GM18873 (cell line): ENCODE results near the gene AJM1.

Experiments used
- ATAC-seq: cut with Tn5 transposase; IDR thresholded peaks from one replicate; pipeline ENCODE4 v1.9.1; 2021; ENCODE audit warnings: mild to moderate bottlenecking, moderate library complexity, moderate number of reproducible peaks; ENCODE audit not compliant: unreplicated experiment, low FRiP score

Gene AJM1

DNA sequence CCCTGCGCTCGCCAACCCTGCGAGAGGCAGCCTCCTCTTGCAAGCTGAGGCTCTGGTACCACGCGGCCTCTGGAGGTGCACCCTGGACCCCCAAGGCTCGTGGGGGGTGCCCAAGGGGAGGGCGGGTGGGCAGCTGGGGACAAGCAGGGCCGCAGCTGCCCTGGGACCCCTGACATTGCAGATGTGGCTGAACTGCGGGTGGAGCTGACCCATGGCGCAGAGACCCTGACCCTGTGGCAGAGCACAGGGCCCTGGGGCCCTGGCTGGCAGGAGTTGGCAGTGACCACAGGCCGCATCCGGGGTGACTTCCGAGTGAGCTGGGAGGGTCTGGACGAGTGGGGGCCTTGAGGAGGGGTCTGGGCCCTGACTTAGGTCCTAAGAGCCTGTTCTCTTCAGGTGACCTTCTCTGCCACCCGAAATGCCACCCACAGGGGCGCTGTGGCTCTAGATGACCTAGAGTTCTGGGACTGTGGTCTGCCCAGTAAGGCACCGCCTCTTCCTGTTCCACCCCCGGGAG is 11.4 kb downstream of the AJM1 start:
- ATAC-seq: no peak

DNA sequence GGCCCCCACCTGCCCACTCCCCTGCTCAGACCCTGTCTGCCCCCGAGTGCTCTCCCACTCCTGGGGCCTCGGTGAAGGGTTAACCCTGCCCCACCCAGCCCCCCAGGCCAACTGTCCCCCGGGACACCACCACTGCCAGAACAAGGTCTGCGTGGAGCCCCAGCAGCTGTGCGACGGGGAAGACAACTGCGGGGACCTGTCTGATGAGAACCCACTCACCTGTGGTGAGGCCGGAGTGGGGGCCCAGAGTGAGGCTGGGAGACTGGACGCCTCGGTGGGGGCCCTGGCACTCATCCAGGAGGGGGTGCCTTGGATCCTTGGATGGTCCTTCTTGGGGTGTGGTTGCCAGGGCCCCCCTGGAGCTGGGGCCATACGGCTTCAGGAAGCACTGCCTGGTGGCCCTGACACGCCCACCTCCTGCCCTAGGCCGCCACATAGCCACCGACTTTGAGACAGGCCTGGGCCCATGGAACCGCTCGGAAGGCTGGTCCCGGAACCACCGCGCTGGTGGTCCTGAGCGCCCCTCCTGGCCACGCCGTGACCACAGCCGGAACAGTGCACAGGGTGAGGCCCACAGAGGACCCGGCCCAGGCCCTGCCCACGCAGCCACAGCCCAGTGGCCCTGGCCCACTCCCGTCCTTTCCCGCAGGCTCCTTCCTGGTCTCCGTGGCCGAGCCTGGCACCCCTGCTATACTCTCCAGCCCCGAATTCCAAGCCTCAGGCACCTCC is 12.0 kb downstream of the AJM1 start:
- no peak for ATAC-seq

DNA sequence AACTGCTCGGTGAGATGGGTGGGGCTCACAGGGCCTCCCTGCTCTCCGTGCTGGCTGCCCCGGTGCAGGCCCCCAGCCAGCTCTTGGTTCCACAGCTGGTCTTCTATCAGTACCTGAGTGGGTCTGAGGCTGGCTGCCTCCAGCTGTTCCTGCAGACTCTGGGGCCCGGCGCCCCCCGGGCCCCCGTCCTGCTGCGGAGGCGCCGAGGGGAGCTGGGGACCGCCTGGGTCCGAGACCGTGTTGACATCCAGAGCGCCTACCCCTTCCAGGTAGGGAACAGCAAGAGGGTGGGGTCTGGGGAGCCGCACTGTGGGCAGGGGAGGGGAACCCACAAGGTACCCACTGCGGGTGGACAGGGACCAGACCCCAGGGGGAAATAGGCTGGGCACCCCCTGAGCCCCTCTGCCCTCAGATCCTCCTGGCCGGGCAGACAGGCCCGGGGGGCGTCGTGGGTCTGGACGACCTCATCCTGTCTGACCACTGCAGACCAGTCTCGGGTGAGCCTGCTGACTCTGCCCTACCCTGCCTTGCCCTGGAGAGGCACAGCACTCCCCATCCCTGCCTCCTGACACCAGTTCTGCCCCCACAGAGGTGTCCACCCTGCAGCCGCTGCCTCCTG is 12.7 kb downstream of the AJM1 start:
- no peak for ATAC-seq

- no peak for ATAC-seq
These were observed 13.3 kb downstream of the AJM1 start for GRCh38 chr9:136855461-136856078.

- no peak for ATAC-seq
These were observed 13.8 kb downstream of the AJM1 start for GRCh38 chr9:136856079-136856476.

GRCh38 chr9:136856541-136857141 is 14.4 kb downstream of the AJM1 start:
- no peak for ATAC-seq

DNA sequence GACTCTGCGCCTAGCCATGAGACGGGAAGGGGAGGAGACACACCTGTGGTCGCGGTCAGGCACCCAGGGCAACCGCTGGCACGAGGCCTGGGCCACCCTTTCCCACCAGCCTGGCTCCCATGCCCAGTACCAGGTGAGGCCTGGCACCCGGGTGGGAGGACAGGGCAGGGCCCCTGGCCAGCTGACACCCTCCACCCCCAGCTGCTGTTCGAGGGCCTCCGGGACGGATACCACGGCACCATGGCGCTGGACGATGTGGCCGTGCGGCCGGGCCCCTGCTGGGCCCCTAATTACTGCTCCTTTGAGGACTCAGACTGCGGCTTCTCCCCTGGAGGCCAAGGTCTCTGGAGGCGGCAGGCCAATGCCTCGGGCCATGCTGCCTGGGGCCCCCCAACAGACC is 14.9 kb downstream of the AJM1 start:
- no peak for ATAC-seq

DNA sequence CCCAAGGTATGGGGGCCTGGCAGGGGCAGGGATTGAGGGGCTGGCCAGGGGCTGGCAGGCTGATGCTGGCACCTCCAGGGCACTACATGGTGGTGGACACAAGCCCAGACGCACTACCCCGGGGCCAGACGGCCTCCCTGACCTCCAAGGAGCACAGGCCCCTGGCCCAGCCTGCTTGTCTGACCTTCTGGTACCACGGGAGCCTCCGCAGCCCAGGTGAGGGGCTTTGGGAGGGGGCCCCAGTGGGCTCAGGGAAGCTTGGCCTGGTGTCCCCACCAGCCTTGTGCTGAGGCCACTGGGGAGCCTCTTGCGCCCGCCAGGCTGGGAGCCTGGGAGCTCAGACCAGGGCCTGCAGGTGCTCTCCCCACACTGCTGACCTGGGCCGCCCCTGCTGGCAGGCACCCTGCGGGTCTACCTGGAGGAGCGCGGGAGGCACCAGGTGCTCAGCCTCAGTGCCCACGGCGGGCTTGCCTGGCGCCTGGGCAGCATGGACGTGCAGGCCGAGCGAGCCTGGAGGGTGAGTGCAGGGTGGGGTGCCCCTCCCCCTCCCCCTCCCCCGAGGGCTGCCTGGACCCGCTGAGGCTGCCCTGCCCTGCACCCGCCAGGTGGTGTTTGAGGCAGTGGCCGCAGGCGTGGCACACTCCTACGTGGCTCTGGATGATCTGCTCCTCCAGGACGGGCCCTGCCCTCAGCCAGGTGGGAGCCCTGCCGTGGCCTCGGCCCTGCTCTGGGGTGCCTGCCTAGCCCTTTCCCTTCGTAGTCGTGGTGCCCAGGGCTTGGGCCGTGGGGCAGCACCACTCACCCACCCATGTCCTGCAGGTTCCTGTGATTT is 15.5 kb downstream of the AJM1 start:
- ATAC-seq: no peak

- ATAC-seq: no peak
These were observed 16.2 kb downstream of the AJM1 start for GRCh38 chr9:136858452-136858843.

DNA sequence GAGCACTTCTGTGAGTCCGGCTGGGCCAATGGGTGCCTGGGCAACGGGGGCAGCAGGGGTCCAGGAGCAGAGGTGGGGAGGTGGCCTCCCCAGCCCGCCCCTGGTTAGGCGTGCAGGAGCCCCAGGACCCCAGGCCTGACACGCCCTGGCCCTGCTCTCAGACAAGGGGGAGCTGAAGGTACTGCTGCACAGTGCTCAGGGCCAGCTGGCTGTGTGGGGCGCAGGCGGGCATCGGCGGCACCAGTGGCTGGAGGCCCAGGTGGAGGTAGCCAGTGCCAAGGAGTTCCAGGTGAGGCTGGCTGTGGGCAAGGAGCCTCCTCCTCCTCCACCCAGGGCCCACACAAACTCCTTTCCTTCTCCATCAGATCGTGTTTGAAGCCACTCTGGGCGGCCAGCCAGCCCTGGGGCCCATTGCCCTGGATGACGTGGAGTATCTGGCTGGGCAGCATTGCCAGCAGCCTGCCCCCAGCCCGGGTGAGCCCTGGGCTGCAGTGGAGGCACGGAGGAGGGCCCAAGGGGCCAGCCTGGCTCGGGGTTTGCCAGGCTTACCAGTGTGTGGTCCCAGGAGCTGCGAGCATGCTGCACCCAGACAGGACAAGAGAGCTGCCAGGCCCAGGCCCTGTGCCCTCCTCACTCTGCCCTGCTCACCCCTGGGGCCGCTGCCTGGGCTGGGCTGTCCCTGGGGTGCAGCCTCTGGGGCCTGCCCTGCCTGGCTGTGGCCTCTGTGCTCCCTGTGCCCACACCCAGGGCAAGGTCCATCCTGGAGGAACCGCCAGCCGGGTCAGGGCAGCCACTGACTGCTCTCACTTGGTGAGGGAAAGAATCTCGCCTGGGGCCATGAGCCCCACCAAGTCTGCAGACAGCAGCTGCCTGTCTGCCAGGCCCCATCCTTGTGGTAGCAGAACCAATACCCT is 16.8 kb downstream of the AJM1 start:
- no peak for ATAC-seq

DNA sequence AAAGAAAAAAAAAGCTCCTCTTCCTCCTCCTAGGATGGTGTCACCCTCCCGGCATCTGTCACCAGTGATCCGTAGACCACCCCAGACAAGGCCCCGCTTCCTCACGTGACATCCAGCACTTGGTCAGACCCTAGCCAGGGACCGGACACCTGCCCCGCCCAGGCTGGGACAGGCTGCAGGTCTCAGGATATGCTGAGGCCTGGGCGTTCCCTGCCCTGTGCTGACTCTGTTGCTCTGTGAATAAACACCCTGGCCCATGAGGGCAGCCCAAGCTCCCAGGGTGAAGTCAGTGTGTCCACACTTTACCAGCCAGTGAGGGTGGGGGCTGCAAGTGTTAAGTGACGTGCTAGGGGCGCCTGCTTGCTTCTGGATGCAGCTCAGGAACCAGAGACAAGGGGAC is 18.3 kb downstream of the AJM1 start:
- no peak for ATAC-seq

DNA sequence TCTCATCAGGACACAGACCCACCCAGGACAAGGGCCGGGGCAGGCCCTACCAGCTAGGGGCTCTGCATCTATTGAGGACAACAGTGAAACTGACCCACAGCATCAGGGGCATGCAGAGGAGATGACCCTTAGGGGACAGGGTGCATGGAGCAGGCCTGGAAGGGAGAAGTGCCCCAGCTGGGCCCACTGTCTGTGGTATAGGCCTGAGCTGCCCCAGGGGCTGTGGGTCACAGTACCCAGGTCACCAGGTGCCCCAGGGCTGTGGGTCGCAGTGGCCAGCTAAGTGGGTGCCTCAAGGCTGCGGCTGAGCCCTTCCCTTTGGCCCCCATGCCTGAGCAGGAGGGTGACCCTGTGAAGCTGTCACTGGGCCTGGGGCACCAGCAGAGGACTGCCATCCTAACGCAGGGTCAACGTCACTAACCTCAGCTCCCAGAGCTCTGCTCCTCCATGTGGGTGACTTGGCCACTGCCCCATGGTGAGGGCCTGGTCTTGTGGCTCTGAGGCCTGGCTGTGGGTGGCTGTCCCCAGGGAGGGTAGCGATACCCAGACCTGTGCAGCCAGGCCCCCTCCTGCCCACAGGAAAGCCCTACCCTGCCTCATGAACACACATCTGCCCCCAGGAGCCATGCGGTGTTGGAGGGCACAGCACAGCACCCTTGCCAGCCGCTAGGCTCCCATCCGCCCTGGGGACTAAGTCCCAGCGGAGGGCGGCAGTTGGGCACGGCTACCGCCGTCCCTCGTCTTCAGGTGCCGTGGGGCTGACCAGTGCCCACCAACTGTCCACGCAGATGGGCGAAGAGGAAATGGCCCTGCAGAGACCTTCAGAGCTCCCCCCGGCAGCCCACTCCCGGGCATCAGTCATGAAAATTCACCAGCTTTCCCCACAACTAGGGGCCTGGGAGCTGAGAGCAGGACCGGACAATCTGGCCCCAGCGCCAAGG is 18.9 kb downstream of the AJM1 start:
- no peak for ATAC-seq

DNA sequence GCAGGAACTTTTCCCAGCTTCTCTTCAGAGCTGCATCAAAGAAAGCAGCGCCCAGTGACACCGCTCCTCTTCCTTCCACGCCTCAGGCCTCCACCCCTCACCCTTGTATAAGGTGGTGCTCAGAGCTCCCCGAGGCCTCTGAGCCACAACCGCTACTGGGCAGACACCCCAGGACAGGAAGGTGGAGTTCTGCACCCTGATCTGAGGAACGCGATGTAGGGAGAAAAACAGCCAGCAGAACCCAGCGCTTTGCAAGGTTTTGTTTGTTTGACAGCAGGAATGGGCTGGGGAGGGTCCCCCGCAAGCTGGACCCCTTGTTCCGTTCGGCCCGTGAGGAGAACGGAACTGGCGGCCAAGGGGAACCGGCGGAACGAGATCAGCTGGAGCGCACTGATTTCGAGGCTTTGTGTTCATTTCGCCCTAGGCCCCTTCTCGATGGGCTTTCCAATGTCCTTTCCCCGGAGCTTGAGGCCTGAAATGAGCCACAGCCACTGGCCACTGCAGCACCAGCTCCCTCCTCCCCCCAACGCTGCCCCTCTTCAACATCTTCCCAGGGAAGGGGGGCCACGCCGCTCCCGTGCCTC is 19.7 kb downstream of the AJM1 start:
- no peak for ATAC-seq

GRCh38 chr9:136862849-136863622 is 20.8 kb downstream of the AJM1 start:
- ATAC-seq: no peak

DNA sequence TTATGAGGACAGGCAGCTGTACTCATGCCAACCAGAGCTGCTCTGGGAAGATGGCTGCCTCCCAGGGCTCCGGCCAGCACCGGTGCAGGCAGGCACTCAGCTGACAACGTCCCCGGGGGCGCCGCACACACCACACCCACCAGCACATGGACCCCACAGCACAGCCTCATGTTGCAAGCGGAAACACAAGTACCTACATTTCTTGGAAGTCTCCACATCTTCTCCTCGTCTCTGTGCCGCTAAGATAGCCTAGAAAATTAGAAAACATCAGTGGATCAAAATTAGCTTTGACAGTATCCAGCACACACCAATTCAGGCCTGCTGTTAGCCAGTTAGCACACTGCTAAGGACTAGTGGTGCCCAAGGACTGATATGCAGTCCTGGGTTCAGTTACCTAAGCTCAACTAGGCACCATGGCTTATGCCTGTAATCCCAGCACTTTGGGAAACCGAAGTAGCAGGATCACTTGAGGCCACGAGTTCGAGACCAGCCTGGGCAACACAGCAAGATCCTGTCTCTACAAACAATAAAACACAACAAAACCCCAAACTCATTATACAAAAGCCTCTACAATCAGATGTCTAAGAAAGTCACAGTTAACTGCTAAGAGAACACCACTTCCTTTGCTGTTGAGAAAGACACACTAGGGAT is 21.5 kb downstream of the AJM1 start:
- no peak for ATAC-seq

GRCh38 chr9:136865041-136865767 is 22.9 kb downstream of the AJM1 start:
- no peak for ATAC-seq
